NCI-H748 (cell line): ENCODE measurements around the gene B4GALT4.

Experiments used
- DNase-seq: peaks from one replicate; lab custom pipeline; 2025; ENCODE audit not compliant: unreplicated experiment; lab: John Stamatoyannopoulos, UW

The B4GALT4 gene

DNA sequence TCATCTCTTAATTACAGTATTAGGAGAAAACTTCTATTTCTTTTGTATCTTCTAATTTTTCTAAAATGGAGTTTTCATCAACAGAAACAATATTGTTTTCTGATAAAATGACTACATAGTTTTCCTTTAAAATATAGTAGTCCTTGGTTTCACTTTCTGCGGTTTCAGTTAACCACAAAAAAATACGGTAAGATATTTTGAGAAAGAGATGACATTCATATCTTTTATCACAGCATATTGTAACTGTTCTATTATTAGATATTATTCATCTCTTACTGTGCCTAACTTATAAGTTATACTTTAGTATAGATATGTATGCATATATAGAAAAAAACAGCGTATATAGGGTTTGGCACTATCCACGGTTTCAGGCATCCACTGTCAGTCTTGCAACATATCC is 2.3 kb downstream of the B4GALT4 start:
- no peak for DNase-seq

- DNase-seq = no peak
Observed at GRCh38 chr3:119237299-119237698, 3.4 kb downstream of the B4GALT4 start.

DNA sequence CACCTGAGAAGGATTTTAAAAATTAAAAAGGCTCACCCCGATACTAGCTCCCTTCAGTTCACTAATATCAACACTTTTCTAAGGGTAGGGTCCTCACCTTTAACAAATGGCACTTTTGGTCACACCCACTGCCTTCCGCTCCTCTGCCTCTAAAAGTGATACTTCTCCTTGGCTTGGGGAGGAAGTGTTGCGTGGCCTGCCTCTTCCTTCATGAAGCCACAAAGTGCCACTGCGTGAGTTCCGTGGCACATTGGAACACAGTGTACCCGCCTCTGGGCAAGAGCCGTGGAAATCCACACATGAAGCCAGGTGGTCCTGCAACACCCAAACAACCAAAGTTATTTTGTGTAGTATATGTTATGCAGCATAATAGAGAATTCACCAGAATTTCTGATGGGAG is 3.9 kb downstream of the B4GALT4 start:
- no peak for DNase-seq

DNA sequence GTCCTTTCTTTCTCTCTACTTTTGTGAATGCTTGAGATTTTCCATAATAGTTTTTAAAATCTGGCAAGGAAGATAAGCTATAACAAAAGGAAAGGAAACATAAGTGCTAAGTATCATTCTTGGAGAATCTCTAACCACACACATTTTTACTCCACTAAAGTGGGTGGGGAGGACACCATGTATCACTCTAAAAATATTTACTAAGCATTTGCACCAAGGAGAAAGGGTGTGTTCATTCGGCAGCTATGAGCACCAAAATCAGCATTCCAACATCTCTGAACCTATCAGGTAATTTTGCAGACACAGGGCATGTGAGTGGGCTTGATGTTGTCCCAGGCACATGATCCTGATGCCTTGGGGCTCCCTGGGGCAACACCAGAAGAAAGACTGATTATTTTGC is 5.5 kb downstream of the B4GALT4 start:
- no peak for DNase-seq

- no peak for DNase-seq
Observed at GRCh38 chr3:119234610-119235009, 6.1 kb downstream of the B4GALT4 start.

- no peak for DNase-seq
Observed at GRCh38 chr3:119230745-119231144, 9.9 kb downstream of the B4GALT4 start.

DNA sequence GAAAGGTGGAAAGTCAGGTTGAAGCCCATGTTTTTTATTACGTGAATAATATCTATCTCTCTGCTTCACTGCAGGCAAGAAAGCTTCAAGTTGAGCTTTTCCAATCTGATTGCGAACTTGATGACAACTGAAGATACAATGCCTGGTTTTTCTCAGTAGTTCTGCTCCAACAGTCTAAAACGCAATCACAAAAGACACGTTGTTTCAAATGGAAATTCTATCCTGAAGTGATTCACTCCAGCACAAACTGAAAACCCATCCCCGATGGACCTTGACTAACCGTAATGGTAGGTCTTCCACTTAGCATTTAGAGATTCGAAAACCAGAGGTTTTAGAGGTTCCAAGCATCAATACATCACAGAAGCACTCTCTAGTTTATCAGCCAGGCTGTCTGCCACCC is 10.6 kb downstream of the B4GALT4 start:
- DNase-seq = no peak

- no peak for DNase-seq
Observed at GRCh38 chr3:119229190-119229589, 11.5 kb downstream of the B4GALT4 start.

- DNase-seq = no peak
Observed at GRCh38 chr3:119228373-119229145, 12.1 kb downstream of the B4GALT4 start.

GRCh38 chr3:119227070-119227850 is 13.4 kb downstream of the B4GALT4 start:
- DNase-seq = no peak

DNA sequence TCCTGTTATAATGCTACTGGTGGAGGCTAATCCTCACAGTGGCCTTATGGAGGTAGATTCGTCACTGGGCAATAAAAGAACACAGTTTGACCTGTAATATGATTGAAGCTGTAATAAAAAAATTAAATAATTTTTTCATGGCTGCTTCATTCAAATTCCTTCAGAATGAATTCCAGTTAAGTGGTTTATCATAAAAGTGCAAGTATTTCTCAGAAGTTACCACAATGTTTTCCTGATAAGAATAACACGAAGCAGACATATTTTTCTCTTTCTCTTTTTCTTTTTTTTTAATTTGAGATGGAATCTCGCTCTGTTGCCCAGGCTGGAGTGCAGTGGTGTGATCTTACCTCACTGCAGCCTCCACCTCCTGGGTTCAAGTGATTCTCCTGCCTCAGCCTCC is 15.6 kb downstream of the B4GALT4 start:
- no peak for DNase-seq

DNA sequence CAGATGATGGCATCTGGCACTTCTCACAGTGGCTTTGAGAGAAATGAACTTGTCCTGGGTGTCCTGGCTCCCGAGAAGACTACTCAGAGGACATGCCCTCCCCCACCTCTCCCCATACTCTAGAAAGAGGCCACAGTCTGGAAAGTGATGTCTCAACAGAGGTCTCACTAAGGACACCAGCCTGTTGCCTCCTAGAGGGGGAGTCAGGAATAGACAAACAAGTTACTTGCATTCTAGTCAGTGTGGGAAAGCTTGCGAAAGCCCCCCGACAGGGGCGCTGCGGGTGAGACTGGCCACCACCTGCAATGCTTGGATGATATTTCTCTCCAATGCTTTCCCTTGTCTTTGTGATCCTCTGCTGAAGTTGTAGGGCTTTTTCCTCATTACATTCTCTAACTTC is 17.2 kb downstream of the B4GALT4 start:
- no peak for DNase-seq

- no peak for DNase-seq
Observed at GRCh38 chr3:119222391-119222790, 18.3 kb downstream of the B4GALT4 start.

DNA sequence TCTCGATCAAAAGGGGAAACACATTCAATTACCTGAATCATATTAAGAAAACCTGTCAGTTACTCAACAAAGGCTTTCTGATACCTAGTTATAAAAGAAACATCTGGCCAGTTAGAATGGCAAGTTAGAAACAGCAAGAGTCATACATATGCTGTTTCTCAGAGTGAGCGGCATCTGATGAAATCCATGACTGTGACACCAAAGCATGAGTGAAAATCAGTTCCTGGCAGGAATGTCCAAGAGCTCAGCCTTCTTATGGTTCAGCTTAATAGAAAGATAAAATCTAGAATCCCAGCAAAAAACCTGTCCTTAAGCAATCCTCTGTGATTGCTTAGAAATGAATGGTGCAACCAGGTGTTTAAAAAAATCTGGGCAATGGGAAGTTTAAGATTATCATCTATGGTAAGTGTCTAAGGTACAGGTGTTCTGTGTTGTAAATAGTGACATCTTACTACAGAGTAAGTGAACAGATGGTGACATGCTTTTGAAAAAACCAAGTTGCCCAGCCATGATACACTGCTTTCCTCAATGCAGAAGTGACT is 18.8 kb downstream of the B4GALT4 start:
- no peak for DNase-seq

GRCh38 chr3:119220970-119221667 is 19.6 kb downstream of the B4GALT4 start:
- DNase-seq = no peak

- no peak for DNase-seq
Observed at GRCh38 chr3:119220198-119220597, 20.5 kb downstream of the B4GALT4 start.

DNA sequence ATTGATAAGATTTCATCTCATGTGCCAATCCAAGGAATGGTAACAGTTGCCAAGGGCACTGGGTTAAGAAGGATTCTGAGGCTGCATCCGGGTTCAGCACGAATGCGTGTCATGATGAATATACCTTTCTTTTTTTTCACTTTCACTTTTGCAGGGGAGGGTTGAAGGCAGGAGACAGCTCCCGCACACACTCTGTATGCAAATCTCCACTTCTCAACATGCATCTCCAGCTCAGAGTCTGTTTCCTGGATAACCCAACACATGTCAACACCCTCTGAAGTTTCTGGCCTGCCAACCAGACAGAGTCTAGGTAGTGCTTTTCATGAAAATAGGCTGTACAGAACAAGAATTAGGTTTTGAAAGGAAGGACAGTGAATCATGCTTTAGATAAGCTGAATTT is 21.6 kb downstream of the B4GALT4 start:
- DNase-seq = no peak

- DNase-seq = no peak
Observed at GRCh38 chr3:119211803-119212202, 28.9 kb downstream of the B4GALT4 start.

GRCh38 chr3:119211193-119211592 is 29.5 kb downstream of the B4GALT4 start:
- DNase-seq = no peak

DNA sequence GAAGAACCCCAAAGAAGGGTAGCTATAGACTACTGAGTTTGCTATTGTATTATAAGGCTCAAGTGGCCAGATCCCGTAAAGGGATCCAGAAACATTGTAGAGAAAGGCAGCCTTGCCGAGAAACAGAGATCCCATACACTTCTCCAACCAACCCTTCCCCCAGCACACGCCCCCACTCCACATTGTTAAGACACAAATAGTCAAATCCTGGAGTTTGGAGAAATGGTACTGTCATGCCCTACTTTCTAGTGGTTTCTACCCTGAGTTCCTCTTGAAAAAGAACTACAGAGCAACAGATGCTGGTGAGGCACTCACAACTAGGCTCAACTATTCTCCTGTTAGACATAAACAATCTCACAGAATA is 33.2 kb downstream of the B4GALT4 start:
- no peak for DNase-seq

- no peak for DNase-seq
Observed at GRCh38 chr3:119206611-119207511, 33.8 kb downstream of the B4GALT4 start.
